NB4 (cell line): ENCODE data around the gene LRRC4B.

ENCODE experiments used
- MYC ChIP-seq: IDR thresholded peaks from 2 replicates; pipeline ENCODE4 v1.6.1; 2011; ENCODE audit warnings: low read depth, low read length
- TF ChIP-seq, protein P1 (sequence below): IDR thresholded peaks from one replicate; pipeline ENCODE4 v1.5.1; 2012; ENCODE audit warnings: low read depth, low read length
- TF ChIP-seq, protein P2 (sequence below): IDR thresholded peaks from 2 replicates; pipeline ENCODE4 v1.6.1; 2011; ENCODE audit warnings: low read depth, low read length

DNA sequence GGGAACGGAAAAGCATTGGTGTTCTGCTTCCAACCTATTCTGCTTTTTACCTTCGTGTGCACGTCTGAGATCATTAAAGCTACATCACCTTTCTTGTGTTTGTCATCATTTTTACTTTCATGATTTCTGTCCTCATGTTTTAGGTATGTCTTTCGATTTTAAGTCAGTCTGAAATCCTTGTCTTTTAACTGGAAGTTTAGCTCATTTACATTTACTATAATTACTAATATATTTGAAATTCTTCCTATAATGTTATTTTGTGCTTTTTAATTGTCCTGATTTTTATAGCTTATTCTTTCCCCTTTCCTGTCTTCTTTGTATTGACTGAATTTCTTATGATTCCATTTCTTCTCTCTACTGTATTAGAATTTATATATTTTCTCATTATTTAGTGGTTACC lies 35.3 kb downstream of the LRRC4B start:
- no peak for TF ChIP-seq MYC
- TF ChIP-seq, protein P1, sequence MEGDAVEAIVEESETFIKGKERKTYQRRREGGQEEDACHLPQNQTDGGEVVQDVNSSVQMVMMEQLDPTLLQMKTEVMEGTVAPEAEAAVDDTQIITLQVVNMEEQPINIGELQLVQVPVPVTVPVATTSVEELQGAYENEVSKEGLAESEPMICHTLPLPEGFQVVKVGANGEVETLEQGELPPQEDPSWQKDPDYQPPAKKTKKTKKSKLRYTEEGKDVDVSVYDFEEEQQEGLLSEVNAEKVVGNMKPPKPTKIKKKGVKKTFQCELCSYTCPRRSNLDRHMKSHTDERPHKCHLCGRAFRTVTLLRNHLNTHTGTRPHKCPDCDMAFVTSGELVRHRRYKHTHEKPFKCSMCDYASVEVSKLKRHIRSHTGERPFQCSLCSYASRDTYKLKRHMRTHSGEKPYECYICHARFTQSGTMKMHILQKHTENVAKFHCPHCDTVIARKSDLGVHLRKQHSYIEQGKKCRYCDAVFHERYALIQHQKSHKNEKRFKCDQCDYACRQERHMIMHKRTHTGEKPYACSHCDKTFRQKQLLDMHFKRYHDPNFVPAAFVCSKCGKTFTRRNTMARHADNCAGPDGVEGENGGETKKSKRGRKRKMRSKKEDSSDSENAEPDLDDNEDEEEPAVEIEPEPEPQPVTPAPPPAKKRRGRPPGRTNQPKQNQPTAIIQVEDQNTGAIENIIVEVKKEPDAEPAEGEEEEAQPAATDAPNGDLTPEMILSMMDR, result no peak
- TF ChIP-seq, protein P2, sequence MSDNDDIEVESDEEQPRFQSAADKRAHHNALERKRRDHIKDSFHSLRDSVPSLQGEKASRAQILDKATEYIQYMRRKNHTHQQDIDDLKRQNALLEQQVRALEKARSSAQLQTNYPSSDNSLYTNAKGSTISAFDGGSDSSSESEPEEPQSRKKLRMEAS, result no peak
